HG03066 (cell line): ENCODE measurements around the gene PDE4B.
"Not testable (repeated sequence)": the region's sequence is repeated elsewhere in the genome, so short reads cannot be mapped to it uniquely, and the experiment has no call there.

Source experiments
- ATAC-seq: cut with Tn5 transposase; IDR thresholded peaks from one replicate; pipeline ENCODE4 v1.9.1; 2021; ENCODE audit warnings: low read depth; ENCODE audit not compliant: unreplicated experiment

Gene PDE4B

GRCh38 chr1:65813956-65814355 is 21.3 kb downstream of the PDE4B start:
- no peak for ATAC-seq

DNA sequence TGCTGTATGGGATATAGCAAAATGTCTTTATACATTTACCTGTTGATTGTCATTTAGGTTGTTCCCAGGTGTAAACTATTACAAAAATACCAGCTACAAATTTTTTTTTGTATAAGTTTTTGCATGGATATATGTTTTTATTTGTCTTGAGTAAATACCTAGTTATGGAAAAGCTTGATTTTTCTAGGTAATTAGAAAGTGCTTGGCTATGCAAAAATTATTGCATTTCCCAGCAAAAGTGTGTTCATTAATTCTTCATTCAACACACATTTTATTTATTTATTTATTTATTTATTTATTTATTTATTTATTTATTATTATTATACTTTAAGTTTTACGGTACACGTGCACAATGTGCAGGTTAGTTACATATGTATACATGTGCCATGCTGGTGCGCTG is 22.1 kb downstream of the PDE4B start:
- no peak for ATAC-seq

GRCh38 chr1:65817891-65818290 is 25.2 kb downstream of the PDE4B start:
- ATAC-seq = no peak

DNA sequence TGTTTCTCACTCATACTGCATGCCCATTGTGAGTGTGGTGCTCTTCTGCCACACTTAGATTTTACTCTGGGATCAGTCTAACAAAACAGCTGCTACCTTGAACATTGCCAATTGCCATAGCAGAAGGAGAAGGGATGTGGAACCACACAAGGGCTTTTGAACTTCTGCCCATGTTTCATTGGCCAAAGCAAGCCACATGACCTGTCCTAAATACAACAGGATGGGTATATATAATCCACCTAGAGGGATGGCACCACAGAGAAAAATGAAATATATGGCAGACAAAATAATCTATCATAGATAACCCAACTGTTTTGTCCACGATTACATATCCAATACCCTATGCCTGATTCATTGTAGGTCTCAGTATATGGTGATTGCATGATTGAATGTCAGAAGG is 26.3 kb downstream of the PDE4B start:
- ATAC-seq = no peak

DNA sequence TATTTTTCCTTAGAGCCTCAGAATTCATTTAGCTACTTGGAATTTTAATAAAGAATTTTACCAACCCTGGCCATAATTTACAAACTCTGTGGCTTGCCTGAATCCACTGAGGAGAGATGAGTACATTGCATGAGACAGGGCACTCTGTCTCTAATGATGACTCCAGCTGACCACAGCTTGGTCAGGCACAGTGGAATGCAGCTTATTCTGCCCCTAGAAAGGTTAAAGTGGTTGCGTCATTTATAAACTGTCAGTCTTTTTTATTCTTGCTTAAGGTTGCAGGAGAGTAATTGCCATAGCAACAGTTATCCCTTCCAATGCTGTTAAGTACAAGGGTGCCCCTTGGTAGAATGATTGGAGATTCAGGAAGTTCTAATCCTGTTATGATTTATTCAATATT is 28.3 kb downstream of the PDE4B start:
- ATAC-seq = no peak

DNA sequence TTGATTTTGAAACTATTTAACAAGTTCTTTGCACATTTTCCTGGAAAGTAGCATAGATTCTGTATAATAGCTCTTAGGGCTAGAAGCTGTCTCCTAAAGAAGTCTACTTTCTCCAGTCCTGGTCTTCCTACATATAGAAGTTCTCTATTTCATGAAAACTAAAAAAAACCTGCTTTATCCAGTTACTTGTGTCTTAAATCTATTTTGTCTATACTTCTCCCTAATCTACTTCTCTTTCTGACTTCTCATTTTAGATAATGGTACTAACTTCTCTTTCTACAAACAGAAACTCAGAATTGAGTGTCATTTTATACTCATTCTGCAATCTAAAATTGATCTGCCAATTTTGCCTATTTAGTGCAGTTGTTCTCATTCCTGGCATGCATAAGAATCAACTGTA is 28.7 kb downstream of the PDE4B start:
- no peak for ATAC-seq

DNA sequence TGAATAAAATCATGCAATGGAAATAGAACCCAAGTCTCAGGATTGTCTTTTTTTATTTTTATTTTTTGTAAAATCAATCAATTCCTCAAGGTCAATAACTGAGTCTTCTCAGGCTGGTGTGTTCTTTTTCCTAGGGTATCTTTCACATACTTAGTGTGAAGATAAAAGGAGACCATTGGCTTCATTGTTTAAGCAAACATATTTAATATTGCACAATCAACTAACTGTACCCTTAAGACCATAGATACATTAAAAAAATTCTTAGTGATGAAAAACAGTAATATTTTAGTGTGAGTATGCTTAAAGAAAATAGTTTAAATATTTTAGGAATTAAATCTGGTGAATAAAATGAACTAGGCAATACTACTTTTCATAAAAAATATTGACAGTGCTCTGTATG is 31.4 kb downstream of the PDE4B start:
- ATAC-seq = no peak

DNA sequence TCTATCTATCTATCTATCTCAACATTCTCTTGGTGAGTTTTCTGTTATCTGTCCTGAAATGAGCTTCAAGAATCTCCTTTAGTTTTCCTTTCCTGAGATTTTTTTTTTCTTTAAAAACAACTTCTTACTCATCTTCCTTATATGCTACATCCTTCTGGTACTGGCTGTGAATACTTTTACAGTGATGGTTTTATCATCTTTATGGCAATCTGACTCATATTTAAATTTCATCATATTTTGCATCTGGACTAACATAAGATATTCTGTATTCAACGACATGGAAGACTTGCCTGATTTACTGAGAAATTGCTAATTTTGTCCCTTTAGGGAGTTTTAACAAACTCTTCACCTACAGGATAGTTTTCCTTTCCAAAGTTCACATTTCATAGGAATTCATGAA is 33.0 kb downstream of the PDE4B start:
- ATAC-seq = no peak

DNA sequence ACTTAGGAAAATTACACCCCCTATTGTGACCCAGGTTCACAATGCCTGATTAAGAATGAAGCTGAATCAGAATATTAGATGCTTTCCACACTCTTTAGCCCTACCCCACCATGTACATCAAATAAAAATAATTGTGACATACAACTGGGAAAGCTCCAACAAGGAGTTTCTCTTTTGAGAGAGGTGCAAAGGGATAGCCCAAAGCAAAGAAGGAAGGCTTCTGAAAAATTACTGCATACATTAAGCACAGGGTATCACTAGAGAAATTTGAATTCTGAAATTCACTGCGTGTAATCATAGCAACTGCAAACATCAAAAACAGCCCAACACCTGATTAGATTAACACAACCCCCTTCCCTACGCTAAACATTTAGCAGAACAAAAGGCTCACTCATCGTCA is 34.1 kb downstream of the PDE4B start:
- ATAC-seq = no peak

DNA sequence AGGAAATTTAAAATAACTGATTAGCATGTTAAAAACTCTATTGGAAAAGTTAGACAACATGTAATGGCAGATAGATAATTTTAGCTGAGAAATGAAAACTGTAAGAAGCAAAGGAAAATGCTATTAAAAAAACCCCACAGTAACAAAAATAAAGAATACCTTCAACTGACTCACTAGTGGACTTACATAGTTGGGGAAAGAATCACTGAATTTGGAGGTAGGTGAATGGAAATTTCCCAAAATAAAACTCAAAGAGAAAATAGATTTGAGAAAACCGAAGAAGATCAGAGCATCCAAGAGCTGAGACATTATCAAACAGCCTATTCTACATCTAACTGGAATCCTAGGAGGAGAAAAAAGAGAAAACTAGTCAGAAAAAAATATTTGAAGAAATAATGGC is 34.7 kb downstream of the PDE4B start:
- no peak for ATAC-seq

DNA sequence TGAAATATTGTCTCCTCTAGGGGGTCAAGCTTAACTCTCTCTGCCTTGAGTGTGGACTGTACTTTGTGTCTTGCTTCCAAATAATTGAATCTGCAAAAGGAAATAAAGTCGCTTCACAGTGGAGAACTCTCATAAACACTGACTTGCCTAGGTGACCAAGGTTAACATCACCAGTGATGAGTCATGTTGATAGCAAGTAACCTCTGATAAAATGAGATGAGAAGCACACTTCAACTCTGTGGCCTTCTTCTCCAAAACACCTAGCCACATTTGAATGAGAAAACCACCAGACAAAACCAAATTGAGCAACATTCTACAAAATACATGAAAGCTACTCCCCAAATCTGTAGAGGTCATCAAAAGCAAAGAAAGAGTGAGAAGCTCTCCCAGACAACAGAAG is 37.6 kb downstream of the PDE4B start:
- no peak for ATAC-seq

GRCh38 chr1:65832296-65832695 is 39.6 kb downstream of the PDE4B start:
- no peak for ATAC-seq

DNA sequence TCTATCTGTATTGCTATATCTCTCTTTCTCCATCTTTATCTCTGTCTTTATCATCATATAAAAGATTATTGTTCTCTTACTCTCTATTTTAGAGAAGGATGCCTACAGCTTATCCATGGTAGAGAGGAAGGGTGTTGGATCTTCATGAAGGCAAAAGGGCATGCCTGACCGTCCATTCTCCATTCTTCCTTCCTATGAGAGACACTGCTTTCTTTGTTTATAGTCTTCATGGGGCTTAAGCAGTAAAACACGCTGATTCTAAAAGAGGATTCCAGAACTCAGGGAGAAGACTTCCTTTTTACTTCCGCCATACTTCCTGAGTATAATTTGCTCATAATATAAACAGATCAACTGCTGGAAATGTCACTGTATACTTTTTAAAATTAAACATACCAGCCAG is 44.0 kb downstream of the PDE4B start:
- no peak for ATAC-seq

DNA sequence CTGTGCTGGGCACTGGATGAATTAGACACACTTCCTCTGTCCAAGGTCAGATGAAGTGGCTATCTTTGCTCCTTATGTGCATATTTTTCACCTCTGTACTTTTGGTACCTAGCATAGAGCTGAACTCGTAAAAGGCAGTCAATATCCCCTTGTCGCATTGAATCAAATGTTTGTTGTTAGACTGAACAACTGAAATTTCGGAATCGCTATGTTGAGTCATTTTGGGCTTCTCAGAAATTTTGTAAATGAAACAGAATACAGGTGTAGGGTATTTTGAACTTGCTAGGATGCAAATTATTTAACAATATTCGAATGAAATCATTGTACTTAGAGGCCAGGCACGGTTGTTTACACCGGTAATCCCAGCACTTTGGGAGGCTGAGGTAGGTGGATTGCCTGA is 48.0 kb downstream of the PDE4B start:
- ATAC-seq = no peak

DNA sequence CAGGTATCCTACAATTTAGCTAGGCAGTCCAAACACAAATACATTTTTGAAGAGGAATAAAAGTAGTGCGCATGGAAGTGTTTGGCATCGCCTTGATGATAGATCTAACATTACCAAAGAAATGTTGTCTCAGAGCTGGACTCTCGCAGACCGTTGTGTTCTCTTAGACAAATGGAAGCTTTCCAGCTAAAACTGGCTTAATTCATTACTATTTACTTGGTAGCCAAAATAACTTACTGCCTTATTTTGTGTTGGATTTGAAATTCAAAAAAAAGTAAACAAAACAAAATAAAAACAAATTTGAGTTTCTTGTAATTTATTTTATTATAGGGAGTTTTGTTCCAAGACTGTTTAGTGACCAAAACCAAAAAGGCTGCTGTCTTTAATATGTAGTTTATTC is 51.6 kb downstream of the PDE4B start:
- ATAC-seq = no peak

- no peak for ATAC-seq
Observed at GRCh38 chr1:65844821-65845534, 52.3 kb downstream of the PDE4B start.

DNA sequence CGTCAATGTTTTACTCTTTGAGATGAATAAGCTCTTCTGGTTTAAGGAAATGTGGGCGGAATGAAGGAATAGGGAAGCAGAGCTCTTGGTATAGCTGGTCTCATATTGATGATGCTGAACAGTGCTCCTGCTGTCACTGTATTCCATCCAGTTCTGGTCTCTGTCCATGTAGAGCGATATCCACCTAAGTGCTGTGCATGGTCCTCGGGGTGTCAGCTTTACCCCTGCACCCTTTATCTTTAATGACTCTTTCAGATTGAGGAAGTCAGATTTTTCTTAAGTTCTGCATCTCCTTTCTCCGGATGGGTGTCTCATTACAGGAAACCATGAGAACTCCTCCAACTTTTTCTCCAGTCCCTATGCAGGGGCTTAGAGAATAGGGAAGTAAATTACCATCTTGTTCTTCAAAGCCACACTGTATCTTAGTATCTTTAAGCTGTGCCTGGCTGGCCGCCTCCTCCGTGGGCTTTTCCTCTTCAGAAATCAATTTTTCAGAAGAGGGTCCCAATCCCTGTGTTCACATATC is 52.9 kb downstream of the PDE4B start:
- no peak for ATAC-seq

- ATAC-seq = no peak
Observed at GRCh38 chr1:65846866-65847265, 54.2 kb downstream of the PDE4B start.

DNA sequence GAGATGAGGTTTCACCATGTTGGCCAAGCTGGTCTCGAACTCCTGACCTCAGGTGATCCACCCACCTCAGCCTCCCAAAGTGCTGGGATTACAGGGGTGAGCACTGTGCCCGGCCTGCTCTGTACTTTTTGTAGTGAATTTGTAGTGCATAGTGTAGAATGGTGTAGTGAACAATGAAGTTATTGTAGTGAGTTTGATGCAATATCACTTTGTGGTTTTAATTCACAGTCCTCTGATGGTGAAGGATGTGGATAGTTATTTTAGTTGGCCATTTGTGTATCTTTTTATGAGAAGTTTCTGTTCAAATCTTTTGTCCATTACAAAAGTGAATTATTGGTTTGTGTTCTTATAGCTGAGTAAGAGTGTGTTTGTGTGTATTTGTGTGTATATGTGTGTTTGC is 57.6 kb downstream of the PDE4B start:
- no peak for ATAC-seq

- not testable (repeated sequence) for ATAC-seq
Observed at GRCh38 chr1:65856591-65856990, 63.9 kb downstream of the PDE4B start.

GRCh38 chr1:65866439-65866838 is 73.7 kb downstream of the PDE4B start:
- no peak for ATAC-seq

DNA sequence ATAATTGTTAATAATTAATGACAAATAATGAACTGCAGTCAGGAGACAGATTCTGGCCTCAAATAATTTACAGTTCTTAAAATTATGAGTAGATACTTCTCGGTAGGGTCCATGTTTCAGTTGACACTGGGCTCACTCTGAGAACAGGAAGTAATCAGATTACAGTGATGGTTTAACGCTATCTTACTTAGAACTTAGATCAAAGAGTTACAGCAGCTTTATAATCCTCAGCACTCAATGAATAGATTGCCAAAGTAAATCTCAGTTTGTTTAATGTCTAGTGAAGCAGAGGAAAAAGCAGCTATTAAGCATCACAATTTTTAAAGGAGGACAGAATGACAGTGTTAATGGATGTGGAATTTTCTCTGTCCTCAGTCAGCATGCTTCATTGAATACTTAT is 79.6 kb downstream of the PDE4B start:
- no peak for ATAC-seq

DNA sequence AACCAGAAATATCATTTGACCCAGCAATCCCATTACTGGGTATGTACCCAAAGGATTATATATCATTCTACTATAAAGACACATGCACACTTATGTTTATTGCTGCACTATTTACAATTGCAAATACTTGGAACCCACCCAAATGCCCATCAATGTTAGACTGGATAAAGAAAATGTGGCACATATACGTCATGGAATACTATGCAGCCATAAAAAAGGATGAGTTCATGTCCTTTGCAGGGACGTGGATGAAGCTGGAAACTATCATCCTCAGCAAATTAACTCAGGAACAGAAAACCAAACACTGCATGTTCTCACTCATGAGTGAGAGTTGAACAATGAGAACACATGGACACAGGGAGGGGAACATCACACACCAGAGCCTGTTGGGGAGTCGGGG is 85.6 kb downstream of the PDE4B start:
- ATAC-seq = not testable (repeated sequence)
